VCaP (cell line): ENCODE measurements around the gene TAF13.
"Not testable (repeated sequence)": the region's sequence is repeated elsewhere in the genome, so short reads cannot be mapped to it uniquely, and the experiment has no call there.

Source experiments
- H3K27ac ChIP-seq: fragments of 450-650 bp; 2 replicates; pipeline ENCODE4 v1.5.1; 2017
- CTCF ChIP-seq: fragments of 450-650 bp; conservative IDR thresholded peaks from 2 replicates; pipeline ENCODE4 v1.5.1; 2017; ENCODE audit warnings: mild to moderate bottlenecking, moderate library complexity

The TAF13 gene

GRCh38 chr1:109059026-109059425, 16.8 kb downstream of the TAF13 start:
- TF ChIP-seq CTCF: no peak
- H3K27ac ChIP-seq: no peak overlapping the region

- TF ChIP-seq CTCF: no peak
- H3K27ac ChIP-seq: no peak overlapping the region
Measured at GRCh38 chr1:109056064-109056463, 19.7 kb downstream of the TAF13 start.

DNA sequence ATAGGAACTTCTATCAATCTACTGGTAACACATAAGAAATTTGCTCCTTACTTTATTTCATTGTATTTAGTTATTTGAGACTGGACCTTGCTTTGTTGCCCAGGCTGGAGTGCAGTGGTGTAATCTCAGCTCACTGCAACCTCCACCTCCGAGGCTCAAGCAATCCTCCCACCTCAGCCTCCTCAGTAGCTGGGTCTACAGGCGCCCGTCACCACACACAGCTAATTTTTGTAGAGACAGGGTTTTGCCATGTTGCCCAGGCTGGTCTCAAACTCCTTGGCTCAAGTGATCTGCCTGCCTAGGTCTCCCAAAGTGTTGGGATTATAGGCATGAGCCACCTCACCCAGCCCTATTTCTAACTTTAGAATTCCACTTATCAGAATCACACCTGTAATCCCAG, 23.7 kb downstream of the TAF13 start:
- not testable (repeated sequence) for H3K27ac ChIP-seq

DNA sequence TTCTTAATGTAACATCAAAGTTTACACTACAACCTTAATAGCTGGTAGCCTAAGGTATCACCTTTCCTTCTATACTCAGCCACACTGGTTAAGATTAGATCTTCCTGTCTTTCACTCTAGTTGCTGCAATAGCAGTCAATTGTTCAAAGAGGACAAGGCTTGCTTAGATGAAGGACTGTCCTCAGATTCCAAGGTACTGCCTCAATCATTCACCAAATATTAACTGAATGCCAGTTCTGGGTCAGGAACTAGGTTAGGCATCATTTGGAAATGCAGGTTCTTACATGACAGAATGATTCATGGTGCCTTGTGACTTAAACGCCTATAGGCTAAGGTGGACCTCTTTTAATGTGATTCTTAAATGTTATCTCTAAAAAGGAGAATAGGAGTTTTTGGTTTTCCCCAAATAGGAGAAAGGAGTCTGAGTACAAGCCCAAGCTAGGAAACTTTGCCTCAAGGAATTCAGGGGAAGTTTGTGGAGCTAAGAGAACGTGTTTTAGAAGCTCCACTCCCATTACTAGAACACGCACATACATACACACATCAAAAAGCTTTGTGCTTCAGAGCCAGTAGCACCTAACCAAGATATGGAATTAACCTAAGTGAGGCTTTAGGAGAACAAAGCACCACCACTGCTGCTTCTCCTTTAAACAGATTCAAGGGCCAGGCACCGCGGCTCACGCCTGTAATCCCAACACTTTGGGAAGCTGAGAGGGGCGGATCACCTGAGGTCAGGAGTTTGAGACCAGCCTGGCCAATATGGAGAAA, 25.4 kb downstream of the TAF13 start:
- TF ChIP-seq CTCF: no peak
- no peak overlapping the region for H3K27ac ChIP-seq

DNA sequence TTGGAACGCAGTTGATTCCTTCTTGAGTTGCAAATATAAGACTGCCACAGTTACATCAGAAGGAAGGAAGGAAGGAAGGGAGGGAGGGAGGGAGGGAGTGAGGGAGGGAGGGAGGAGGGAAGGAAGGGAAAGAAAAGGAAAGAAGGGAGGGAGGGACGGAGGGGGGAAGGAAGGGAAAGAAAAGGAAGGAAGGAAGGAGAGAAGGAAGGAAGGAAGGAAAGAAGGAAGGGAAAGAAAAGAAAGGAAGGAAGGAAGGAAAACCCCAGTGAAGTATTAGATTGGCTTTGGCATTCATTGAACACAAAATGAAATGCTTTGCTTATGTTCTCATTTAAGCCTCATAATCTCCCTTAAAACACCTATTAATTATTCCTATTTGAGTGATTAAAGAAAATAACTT, 27.5 kb downstream of the TAF13 start:
- H3K27ac ChIP-seq: no peak overlapping the region
- no peak for TF ChIP-seq CTCF

DNA sequence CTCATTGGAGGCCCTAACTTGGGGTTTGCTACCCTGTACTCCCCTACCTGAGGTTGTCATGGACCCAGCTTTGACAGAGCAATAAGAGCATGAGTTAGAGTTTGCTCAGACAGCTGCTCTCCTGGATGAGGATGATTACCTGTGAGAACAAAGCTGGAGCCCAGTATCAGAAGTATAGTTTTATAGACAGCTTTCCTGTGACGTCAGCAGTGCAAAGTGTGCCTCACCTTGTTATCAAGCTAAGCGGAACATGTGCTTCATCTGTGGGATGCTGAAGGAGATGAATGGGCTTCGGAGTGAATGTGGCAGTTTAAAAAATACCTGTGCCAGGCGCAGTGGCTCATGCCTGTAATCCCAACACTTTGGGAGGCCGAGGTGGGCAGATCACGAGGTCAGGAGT, 28.5 kb downstream of the TAF13 start:
- no peak overlapping the region for H3K27ac ChIP-seq
- TF ChIP-seq CTCF: no peak

DNA sequence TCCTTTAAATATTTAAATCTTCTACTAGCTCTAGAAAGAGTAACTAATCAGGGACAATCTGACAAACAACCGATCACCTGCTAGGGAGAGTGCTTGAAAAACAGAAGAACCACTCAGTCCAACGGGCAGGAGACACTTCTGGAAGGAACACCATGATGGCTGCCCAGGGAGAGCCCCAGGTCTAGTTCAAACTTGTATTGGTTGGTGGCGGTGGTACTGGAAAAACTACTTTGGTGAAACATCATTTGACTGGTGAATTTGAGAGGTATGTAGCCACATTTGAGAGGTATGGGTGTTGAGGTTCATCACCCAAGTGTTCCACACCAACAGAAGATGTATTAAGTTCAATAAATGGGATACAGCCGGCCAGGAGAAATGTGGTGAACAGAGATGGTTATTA, 29.1 kb downstream of the TAF13 start:
- H3K27ac ChIP-seq: no peak overlapping the region
- no peak for TF ChIP-seq CTCF

DNA sequence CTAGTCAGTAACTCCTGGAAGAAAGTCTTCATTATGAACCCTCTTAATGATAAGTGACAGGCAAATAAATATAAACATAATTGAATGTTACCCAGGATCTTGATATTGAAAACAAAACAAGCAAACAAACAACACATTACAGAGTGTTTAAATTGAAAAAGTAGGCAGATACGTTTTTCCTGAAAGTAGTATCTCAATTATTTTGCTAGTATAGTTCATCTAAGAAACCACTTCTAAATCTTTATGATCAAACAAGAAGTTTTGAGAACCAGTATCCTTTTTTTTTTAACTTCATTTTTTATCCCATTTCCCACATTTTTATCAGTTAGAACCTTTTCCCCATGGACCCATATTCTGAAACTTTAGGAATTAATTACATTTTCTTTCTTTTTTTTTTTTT, 30.2 kb downstream of the TAF13 start:
- TF ChIP-seq CTCF: no peak
- no peak overlapping the region for H3K27ac ChIP-seq
